Neural cell (in vitro differentiated cells): Measurements from ENCODE around the gene ASPSCR1.

ENCODE experiments used
- CTCF ChIP-seq: fragments of 450-650 bp; IDR thresholded peaks from 2 replicates; pipeline ENCODE4 v1.5.1; 2014; ENCODE audit warnings: antibody characterized with exemption, mild to moderate bottlenecking, moderate library complexity; ENCODE audit not compliant: poor library complexity, severe bottlenecking
- EP300 ChIP-seq: fragments of 450-650 bp; conservative IDR thresholded peaks from 2 replicates; pipeline ENCODE4 v1.6.1; 2014; ENCODE audit warnings: antibody characterized with exemption, mild to moderate bottlenecking, moderate library complexity; ENCODE audit not compliant: poor library complexity, severe bottlenecking
- MXI1 ChIP-seq: fragments of 450-650 bp; conservative IDR thresholded peaks from 2 replicates; pipeline ENCODE4 v1.6.1; 2014; ENCODE audit warnings: antibody characterized with exemption, mild to moderate bottlenecking; ENCODE audit not compliant: poor library complexity, severe bottlenecking
- POLR2AphosphoS5 ChIP-seq: IDR thresholded peaks from 2 replicates; pipeline ENCODE4 v1.6.1; 2012

- TF ChIP-seq EP300 (no peak), MXI1 (no peak), POLR2AphosphoS5 (no peak), CTCF (no peak)
These were observed 22.2 kb downstream of the ASPSCR1 start for GRCh38 chr17:81999587-81999975.
